Heart left ventricle (tissue), 13 donors: Measurements from ENCODE around the gene MKLN1.

Experiments
- CTCF ChIP-seq, 12 donors: fragments of 200-600 bp; sonication (generic) in 4 of 12; IDR thresholded peaks; one replicate each; pipeline versions ENCODE4 v1.5.0 to v1.8.0; 2018 to 2022; ENCODE audit warnings: antibody characterized with exemption in 12 of 12, mild to moderate bottlenecking in 5 of 12
- POLR2A ChIP-seq, 2 donors: fragments of 450-650 bp; IDR thresholded peaks; one replicate each; pipeline ENCODE4 v1.6.1; 2017; ENCODE audit warnings: antibody characterized with exemption in 2 of 2, mild to moderate bottlenecking in 2 of 2, moderate library complexity in 2 of 2
- donor health status: ischemic (EF 13 %, LVEDD 7.1; RV severe dilation, severe dysfunction).
- donor health status: DM: no; HTN: yes; CAD: no.
- donor health status: DM: no; HTN: no; CAD: no.
- donor health status: ischemic (EF 25% LVEDD 6.9; RV normal size, moderate dysfunction).
- donor health status: ischemic (EF 25% LVEDD 5.7; RV mildly dilated, moderate dysfunction).
- donor health status: ischemic (EF 35%, LVEDD 5.7; RV mildly dilated, moderate dysfunction).
- donor health status: nonischemic (EF 11% LVEDD 7.7; RV severe dilation, severe dysfunction).
- donor health status: DM: yes; HTN: yes; CAD: no.
- donor health status: PGD.
- donor health status: ischemic (EF 29% LVEDD 5.4; RV normal size, mild dysfunction).
- donor health status: nonischemic (EF 23%, LVEDD 6.1; RV moderate dilation, normal function).

- TF ChIP-seq CTCF (IDR thresholded peaks at IDR 0.05) (no peak), POLR2A (IDR thresholded peaks at IDR 0.05) (no peak)
Measured at GRCh38 chr7:131438969-131439368, 111.3 kb downstream of the MKLN1 start.
